Measurements from ENCODE around the gene AUTS2. TPM values are rescaled to one million over a fixed set of nuclear protein-coding genes. Genes with fewer than 3 reads are reported as not detected.

The AUTS2 gene
- total RNA-seq, 1 donor from 2014 or later = 80.6 TPM

DNA sequence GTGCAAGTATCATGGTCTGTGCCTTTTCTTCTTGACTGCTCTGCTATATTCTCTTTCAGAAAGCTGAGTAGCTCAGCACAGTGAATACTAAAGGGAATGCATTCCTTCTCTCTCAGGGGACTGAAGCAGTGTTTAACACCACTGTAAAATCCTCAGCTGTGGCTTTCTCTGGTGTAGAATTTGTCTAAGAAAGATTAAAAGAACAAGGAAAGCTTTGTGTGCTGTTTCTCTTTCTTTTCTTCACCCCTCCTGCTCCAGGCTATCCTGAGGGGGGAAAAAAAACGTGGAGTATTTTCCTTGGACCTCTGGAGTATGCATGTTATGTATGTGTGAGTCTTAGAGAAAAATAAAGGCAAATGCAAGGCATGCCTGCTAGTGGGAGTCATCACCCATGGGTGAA is 383.9 kb downstream of the AUTS2 start:
- H3K4me3 Mint-ChIP-seq (ENCODE audit: unreplicated experiment) = peak overlapping the region; percentile 56

DNA sequence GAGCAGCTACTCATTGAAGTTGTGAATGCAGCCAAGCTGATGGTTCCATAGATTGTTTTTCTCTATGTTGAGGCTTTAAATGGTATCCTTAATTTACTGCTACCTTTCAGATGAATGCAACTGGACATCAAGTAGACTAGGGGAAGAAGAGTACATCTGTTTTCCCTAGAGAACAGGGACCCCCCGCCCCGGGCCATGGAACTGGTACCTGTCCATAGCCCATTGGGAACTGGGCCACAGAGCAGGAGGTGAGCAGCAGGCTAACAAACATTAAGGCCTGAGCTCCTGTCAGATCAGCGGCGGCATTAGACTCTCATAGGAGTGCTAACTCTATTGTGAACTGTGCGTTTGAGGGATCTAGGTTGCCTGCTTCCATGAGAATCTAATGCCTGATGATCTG is 391.3 kb downstream of the AUTS2 start:
- TF ChIP-seq, protein P1, sequence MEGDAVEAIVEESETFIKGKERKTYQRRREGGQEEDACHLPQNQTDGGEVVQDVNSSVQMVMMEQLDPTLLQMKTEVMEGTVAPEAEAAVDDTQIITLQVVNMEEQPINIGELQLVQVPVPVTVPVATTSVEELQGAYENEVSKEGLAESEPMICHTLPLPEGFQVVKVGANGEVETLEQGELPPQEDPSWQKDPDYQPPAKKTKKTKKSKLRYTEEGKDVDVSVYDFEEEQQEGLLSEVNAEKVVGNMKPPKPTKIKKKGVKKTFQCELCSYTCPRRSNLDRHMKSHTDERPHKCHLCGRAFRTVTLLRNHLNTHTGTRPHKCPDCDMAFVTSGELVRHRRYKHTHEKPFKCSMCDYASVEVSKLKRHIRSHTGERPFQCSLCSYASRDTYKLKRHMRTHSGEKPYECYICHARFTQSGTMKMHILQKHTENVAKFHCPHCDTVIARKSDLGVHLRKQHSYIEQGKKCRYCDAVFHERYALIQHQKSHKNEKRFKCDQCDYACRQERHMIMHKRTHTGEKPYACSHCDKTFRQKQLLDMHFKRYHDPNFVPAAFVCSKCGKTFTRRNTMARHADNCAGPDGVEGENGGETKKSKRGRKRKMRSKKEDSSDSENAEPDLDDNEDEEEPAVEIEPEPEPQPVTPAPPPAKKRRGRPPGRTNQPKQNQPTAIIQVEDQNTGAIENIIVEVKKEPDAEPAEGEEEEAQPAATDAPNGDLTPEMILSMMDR (IDR thresholded peaks at IDR 0.05) = no peak
- Mint-ChIP-seq H3K4me1 (ENCODE audit: unreplicated experiment) (peaks cover 21% of the 10 kb centered on the region), H3K36me3 (ENCODE audit: unreplicated experiment) (peaks cover 2% of the 10 kb centered on the region), H3K9me3 (ENCODE audit: unreplicated experiment) (no peaks in the 10 kb centered on the region), H3K27ac (ENCODE audit: unreplicated experiment) (no peak overlapping the region), H3K4me3 (ENCODE audit: unreplicated experiment) (no peak overlapping the region), H3K27me3 (ENCODE audit: unreplicated experiment) (no peaks in the 10 kb centered on the region)
- no peak for DNase-seq (ENCODE audit: extremely low spot score, unreplicated experiment)

More for the DNA sequence above, 383.9 kb downstream of the AUTS2 start:
- no peak for DNase-seq (ENCODE audit: extremely low spot score, unreplicated experiment)
- no peaks in the 10 kb centered on the region for H3K27me3 Mint-ChIP-seq (ENCODE audit: unreplicated experiment)
- TF ChIP-seq, protein P1 (IDR thresholded peaks at IDR 0.05) = no peak
- H3K36me3 Mint-ChIP-seq (ENCODE audit: unreplicated experiment) = peaks cover 6% of the 10 kb centered on the region
- peak overlapping the region; percentile 84 for H3K27ac Mint-ChIP-seq (ENCODE audit: unreplicated experiment)
- peaks cover 2% of the 10 kb centered on the region for H3K9me3 Mint-ChIP-seq (ENCODE audit: unreplicated experiment)
- peaks cover 69% of the 10 kb centered on the region for H3K4me1 Mint-ChIP-seq (ENCODE audit: unreplicated experiment)

DNA sequence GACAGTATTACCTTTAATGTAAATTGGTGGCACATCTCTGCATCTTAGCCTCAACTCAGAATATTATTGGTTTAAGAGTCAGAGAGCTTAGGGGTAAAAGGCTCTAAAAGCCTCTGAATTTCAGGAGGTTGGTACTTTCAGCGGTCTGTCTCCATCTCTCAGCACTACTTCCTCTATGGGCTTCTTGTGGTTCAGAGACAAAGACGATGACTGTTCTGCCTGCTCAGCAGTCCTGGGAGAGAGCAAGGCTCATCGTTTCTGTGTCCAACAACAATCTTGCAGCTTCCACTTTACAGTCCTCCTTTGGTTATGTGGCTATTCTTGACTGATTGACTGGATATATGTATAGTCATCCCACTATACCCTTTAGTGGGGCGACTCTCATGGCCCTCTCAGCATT is 394.7 kb downstream of the AUTS2 start:
- Mint-ChIP-seq H3K4me3 (ENCODE audit: unreplicated experiment) (no peak overlapping the region), H3K36me3 (ENCODE audit: unreplicated experiment) (no peaks in the 10 kb centered on the region), H3K27me3 (ENCODE audit: unreplicated experiment) (no peaks in the 10 kb centered on the region), H3K9me3 (ENCODE audit: unreplicated experiment) (no peaks in the 10 kb centered on the region), H3K4me1 (ENCODE audit: unreplicated experiment) (peaks cover 13% of the 10 kb centered on the region), H3K27ac (ENCODE audit: unreplicated experiment) (no peak overlapping the region)
- TF ChIP-seq, protein P1 (IDR thresholded peaks at IDR 0.05) = no peak
- DNase-seq (ENCODE audit: extremely low spot score, unreplicated experiment) = no peak

DNA sequence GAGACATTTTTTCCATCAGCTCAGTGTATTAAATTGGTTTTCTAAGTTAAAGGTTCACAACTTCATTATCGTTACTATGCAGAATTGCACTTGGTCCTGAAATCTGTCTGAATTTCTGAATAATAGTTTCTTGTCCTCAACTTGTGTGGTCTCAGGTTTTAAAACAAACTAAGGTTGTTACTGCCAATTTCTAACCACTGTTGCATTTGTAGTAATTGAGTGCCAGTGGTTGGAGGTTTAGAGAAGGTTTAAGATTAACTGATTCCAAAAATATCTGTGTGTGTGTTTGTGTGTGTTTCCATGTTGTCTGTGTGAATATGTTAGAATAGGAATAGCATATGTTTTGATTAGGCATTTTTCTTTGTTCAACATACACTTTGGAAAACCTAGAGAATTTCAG is 395.9 kb downstream of the AUTS2 start:
- Mint-ChIP-seq H3K9me3 (ENCODE audit: unreplicated experiment) (no peaks in the 10 kb centered on the region), H3K4me1 (ENCODE audit: unreplicated experiment) (peaks cover 12% of the 10 kb centered on the region), H3K36me3 (ENCODE audit: unreplicated experiment) (no peaks in the 10 kb centered on the region), H3K4me3 (ENCODE audit: unreplicated experiment) (no peak overlapping the region), H3K27me3 (ENCODE audit: unreplicated experiment) (no peaks in the 10 kb centered on the region), H3K27ac (ENCODE audit: unreplicated experiment) (no peak overlapping the region)
- DNase-seq (ENCODE audit: extremely low spot score, unreplicated experiment) = no peak
- TF ChIP-seq, protein P1 (IDR thresholded peaks at IDR 0.05) = no peak

DNA sequence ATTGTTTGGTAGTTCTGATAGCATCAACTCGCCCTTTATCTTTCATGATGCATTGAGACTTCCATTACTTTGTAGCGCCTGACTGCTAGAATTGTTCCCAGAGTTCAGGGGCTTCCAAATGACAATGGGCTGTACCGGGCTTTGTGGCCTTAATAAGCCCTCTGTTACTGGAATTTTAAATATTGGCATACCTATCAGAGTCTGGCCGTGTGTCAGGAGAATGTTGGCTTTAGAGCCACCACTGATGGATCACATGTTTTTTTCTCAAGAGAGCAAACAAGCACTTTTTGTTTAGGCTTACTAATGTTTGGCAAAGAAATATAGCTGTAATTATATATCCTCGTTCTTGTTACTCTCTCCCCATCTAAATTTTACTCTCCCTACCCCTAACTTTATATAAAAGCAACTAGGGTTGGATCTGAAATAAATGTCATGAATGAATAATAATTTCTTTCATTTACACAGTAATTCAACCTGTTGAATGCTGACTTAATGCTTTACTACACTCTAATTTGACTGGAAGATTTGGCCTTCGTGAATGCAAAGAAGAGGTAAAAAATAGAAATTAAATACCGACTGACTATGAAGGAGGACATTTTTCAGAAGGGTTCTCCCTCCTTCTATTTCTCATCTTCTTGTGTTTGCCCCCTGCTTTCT is 396.7 kb downstream of the AUTS2 start:
- peaks cover 16% of the 10 kb centered on the region for H3K4me1 Mint-ChIP-seq (ENCODE audit: unreplicated experiment)
- H3K27me3 Mint-ChIP-seq (ENCODE audit: unreplicated experiment) = no peaks in the 10 kb centered on the region
- H3K4me3 Mint-ChIP-seq (ENCODE audit: unreplicated experiment) = no peak overlapping the region
- no peaks in the 10 kb centered on the region for H3K36me3 Mint-ChIP-seq (ENCODE audit: unreplicated experiment)
- H3K27ac Mint-ChIP-seq (ENCODE audit: unreplicated experiment) = no peak overlapping the region
- no peaks in the 10 kb centered on the region for H3K9me3 Mint-ChIP-seq (ENCODE audit: unreplicated experiment)
- TF ChIP-seq, protein P1 (IDR thresholded peaks at IDR 0.05) = no peak
- no peak for DNase-seq (ENCODE audit: extremely low spot score, unreplicated experiment)
